Measurements from ENCODE around the gene GALNT10. TPM values are rescaled to one million over a fixed set of nuclear protein-coding genes. Genes with fewer than 3 reads are reported as not detected.

The GALNT10 gene
- total RNA-seq, 1 experiment from 2014 or later = 18.6 TPM

DNA sequence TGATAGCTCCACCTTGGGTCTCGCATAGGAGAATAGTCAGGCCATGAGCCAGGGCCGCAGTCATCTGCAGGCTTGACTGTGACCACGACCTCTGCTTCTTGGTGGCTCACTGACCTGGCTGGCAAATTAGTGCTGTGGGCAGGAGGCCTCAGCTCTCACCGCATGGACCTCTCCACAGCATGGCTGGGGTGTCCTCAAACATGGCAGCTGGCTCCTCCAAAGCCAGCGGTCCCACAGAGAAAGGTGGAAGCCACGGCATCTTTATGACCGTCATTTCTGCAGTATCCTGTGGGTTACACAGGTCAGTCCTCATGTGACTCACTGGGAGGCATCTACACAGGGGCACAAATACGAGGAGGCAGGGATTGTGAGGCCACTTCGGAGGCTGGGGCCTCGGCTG lies 212.1 kb downstream of the GALNT10 start:
- H3K9me3 ChIP-seq (replicated peaks) = no peaks in the 10 kb centered on the region
- H3K36me3 ChIP-seq = no peaks in the 10 kb centered on the region; the same call in 1 of the 2 replicates
- H3K4me1 ChIP-seq = peaks cover 3% of the 10 kb centered on the region; the same call in 1 of the 2 replicates
- no peak overlapping the region for H3K27ac ChIP-seq
- no peaks in the 10 kb centered on the region for H3K27me3 ChIP-seq
- H3K4me3 ChIP-seq = no peak overlapping the region
- DNase-seq = no peak

DNA sequence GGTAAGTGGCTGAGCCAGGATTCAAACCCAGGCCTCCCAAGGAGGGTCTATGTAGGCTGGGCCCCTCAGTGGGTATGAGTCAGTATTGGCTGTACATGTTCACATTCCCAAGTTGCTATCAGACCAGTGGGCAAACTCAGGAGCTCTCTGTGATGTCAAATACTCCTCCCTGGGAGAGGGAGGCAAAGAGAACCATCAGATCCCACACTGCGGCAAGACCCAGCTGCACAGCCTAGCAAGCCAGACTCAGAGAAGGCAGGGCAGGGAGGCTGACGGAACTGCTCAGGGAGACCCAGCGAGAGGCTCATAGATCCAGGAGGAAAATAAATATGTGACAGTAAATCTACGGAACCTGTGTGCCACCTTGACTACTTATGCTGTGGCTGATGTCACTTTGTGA lies 212.7 kb downstream of the GALNT10 start:
- Histone ChIP-seq H3K27me3 (no peaks in the 10 kb centered on the region), H3K4me3 (no peak overlapping the region), H3K36me3 (no peaks in the 10 kb centered on the region; the same call in 1 of the 2 replicates), H3K9me3 (replicated peaks) (no peaks in the 10 kb centered on the region), H3K27ac (no peak overlapping the region), H3K4me1 (no peaks in the 10 kb centered on the region)
- DNase-seq = no peak

DNA sequence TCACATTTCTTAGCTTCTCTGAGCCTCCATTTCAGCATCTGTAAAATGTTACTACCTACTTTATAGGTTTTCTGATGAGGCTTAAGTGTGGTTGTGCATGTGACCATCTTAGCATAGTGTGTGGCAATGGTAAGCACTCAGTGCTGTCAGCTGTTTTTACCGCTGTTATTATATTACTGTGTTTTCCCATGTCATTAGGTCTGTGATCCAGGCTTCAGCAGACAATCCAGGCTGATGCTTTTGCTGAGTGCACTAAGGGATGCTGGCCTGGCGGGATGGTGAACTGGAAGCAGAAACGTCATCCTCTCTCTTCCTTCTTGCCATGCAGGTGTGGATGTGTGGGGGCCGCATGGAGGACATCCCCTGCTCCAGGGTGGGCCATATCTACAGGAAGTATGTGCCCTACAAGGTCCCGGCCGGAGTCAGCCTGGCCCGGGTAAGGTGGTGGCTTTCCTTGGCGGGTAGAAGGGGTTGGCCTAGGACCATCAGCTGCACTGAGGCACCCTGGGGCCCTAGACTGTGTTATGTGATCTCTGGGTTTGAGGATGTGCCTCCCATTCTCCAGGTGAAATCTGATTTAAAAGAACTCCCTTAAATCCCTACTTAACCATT lies 213.3 kb downstream of the GALNT10 start:
- no peak overlapping the region for H3K4me3 ChIP-seq
- no peaks in the 10 kb centered on the region for H3K4me1 ChIP-seq
- no peaks in the 10 kb centered on the region for H3K9me3 ChIP-seq (replicated peaks)
- no peak overlapping the region for H3K27ac ChIP-seq
- no peaks in the 10 kb centered on the region for H3K27me3 ChIP-seq
- H3K36me3 ChIP-seq = no peaks in the 10 kb centered on the region; the same call in 1 of the 2 replicates
- DNase-seq = peak in 1 of 2 experiments; percentile 18

DNA sequence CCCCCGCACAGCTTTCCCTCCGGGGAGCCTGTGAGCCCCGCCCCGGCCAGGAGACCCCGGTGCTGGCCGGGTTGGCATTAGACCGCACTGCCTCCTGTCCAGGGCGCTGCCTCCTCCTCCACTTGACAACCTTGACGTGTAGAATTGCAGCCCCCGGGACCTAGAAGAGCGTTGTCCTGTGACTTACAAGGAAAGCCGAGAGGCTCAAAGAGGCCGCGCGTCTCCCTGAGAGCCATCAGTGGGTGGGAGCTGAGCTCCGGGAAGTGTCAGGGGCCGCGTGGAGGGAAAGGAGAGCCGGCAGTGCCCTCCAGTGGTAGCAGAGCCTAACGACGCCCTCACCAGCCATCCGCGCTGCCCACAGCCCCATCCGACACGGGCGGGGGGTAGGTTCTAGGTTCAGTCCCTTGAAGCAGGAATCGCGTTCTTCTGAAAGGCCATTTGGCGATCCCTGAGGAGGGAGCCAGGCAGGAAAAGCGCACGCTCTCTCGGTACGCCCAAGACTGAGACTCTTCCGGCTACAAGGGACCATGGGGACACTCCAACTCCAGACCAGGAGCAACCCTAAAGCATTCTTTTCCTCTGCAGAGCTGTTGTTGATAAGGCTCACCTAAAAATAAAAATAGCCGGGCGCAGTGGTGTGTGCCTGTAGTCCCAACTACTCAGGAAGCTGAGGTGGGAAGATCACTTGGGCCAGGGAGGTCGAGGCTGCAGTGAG lies 214.7 kb downstream of the GALNT10 start:
- Histone ChIP-seq H3K27me3 (no peaks in the 10 kb centered on the region), H3K4me3 (peak overlapping the region; percentile 16), H3K27ac (no peak overlapping the region), H3K4me1 (no peaks in the 10 kb centered on the region), H3K9me3 (replicated peaks) (no peaks in the 10 kb centered on the region), H3K36me3 (no peaks in the 10 kb centered on the region; the same call in 1 of the 2 replicates)
- DNase-seq = peak; percentile 79 to 88

DNA sequence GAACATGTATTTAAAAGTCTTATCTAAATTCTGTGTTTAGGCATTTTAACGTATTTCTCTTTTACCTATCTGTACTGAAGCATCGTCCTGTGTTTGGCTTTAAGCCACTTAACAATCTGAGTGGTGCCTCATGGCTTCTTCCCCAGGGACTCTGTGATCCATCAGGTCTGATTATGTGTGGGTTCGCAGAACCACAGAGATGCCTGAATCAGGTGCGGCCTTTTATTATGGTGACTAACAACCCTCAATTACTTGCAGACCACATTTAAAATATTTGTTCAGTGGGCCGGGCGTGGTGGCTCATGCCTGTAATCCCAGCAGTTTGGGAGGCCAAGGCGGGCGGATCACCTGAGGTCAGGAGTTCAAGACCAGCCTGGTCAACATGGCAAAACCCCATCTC lies 215.7 kb downstream of the GALNT10 start:
- Histone ChIP-seq H3K36me3 (no peaks in the 10 kb centered on the region; the same call in none of the 2 replicates), H3K4me1 (no peaks in the 10 kb centered on the region), H3K9me3 (replicated peaks) (no peaks in the 10 kb centered on the region), H3K27ac (no peak overlapping the region), H3K4me3 (no peak overlapping the region), H3K27me3 (no peaks in the 10 kb centered on the region)
- DNase-seq = no peak

DNA sequence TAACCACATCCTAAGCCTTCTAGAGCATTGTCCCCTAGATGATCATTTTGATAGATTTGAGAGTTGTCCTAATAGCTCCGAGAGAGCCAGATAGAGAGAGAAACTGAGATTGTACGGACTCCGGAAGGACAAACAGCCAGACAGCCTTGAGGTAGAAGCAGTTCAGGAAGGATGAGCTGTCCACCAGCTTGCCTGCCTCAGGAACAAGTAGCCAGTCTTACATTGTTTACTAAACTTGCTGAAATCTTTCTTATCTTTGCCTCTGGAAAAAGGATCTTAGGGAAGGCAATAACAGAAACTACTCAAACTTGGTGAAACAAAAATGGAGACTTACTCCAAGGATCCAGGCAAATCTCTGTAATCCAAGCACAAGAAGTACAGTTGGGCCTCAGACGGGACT lies 216.3 kb downstream of the GALNT10 start:
- H3K9me3 ChIP-seq (replicated peaks) = no peaks in the 10 kb centered on the region
- no peak for DNase-seq

DNA sequence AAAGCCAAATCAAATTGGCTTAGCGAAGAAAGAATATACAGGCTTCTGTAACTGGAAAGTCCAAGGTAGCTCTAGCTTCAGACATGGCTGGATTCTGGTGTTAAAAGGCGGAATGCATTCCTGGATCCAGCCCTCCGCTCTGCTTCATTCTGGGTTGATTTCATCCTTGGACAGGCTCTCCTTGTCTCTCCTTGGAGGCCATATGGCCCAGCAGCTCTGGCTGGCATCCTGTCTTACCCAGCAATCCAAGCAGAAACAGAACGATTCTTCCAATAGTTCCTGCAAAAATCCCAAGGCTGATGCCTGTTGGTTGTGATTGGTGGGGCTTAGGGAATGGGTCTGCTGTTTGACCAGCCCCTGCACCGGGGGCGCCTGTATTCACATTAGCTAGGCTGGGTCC lies 218.3 kb downstream of the GALNT10 start:
- no peaks in the 10 kb centered on the region for H3K27me3 ChIP-seq
- H3K4me1 ChIP-seq = no peaks in the 10 kb centered on the region
- no peak overlapping the region for H3K4me3 ChIP-seq
- no peak overlapping the region for H3K27ac ChIP-seq
- no peak for DNase-seq
- no peaks in the 10 kb centered on the region for H3K9me3 ChIP-seq (replicated peaks)
- H3K36me3 ChIP-seq = no peaks in the 10 kb centered on the region; the same call in none of the 2 replicates

More for the DNA sequence above, 216.3 kb downstream of the GALNT10 start:
- H3K4me3 ChIP-seq = no peak overlapping the region
- no peaks in the 10 kb centered on the region; the same call in none of the 2 replicates for H3K36me3 ChIP-seq
- no peaks in the 10 kb centered on the region for H3K27me3 ChIP-seq
- H3K27ac ChIP-seq = no peak overlapping the region
- H3K4me1 ChIP-seq = no peaks in the 10 kb centered on the region

DNA sequence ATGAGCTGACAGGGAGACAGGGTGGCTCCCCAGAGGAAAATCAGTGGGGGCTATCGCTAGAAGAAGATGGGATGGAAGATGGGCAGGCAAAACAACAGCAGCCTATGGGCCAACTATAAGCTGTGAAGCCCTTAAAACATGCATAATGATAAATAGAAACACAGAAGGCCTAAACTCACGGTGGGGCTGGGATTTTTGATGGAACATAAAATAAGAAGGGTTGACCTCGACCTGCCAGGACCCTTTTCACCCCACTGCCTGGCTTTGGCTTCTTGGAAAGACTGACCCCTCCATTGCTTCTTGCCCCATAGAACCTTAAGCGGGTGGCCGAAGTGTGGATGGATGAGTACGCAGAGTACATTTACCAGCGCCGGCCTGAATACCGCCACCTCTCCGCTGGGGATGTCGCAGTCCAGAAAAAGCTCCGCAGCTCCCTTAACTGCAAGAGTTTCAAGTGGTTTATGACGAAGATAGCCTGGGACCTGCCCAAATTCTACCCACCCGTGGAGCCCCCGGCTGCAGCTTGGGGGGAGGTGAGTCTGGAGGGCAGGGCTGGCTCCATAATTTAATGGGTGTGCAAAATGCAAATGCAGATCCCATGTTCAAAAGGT lies 218.8 kb downstream of the GALNT10 start:
- H3K4me1 ChIP-seq = no peaks in the 10 kb centered on the region
- no peaks in the 10 kb centered on the region for H3K9me3 ChIP-seq (replicated peaks)
- no peak for DNase-seq
- H3K27me3 ChIP-seq = no peaks in the 10 kb centered on the region
- no peak overlapping the region for H3K27ac ChIP-seq
- H3K36me3 ChIP-seq = no peaks in the 10 kb centered on the region; the same call in none of the 2 replicates
- H3K4me3 ChIP-seq = no peak overlapping the region

DNA sequence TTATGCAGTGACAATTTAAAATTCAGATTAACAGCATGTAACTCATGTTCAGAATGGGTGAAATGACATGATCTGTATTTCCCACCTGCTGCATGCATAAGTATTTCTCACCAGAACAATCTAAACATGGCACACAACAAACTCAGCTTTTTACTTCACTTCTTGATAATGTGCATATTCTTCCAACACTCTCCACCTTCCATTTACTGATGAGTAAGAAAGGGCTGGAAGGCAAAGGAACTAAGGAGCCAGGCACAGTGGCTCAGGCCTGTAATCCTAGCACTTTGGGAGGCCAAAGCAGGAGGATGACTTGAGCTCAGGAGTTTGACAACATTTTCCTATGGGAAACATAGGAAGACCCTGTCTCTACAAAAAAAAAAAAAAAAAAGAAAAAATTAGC lies 219.5 kb downstream of the GALNT10 start:
- Histone ChIP-seq H3K36me3 (no peaks in the 10 kb centered on the region; the same call in 1 of the 2 replicates), H3K4me3 (no peak overlapping the region), H3K9me3 (replicated peaks) (no peaks in the 10 kb centered on the region), H3K27ac (no peak overlapping the region), H3K27me3 (no peaks in the 10 kb centered on the region), H3K4me1 (no peaks in the 10 kb centered on the region)
- DNase-seq = no peak

DNA sequence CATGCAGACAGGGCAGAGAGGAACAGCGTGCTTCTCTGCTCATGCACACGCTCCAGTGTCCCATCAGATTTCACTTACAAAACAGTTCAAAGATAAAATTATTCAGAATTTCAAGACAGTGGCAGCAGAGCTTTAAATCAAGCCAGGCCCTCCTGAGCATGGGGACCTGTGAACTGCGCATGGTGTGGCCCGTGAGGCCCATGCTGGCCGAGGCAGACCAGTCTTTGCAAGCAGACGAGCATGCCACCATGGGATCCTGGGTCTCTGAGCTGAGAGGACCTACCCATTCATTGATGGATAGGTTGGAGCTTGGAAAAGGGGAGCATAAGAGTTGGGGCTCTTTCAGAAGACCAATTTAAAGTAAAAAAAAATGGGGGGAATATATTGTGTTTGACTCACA lies 220.3 kb downstream of the GALNT10 start:
- no peak overlapping the region for H3K27ac ChIP-seq
- H3K4me3 ChIP-seq = no peak overlapping the region
- H3K27me3 ChIP-seq = no peaks in the 10 kb centered on the region
- H3K9me3 ChIP-seq (replicated peaks) = no peaks in the 10 kb centered on the region
- no peak for DNase-seq
- no peaks in the 10 kb centered on the region; the same call in 1 of the 2 replicates for H3K36me3 ChIP-seq
- no peaks in the 10 kb centered on the region for H3K4me1 ChIP-seq

DNA sequence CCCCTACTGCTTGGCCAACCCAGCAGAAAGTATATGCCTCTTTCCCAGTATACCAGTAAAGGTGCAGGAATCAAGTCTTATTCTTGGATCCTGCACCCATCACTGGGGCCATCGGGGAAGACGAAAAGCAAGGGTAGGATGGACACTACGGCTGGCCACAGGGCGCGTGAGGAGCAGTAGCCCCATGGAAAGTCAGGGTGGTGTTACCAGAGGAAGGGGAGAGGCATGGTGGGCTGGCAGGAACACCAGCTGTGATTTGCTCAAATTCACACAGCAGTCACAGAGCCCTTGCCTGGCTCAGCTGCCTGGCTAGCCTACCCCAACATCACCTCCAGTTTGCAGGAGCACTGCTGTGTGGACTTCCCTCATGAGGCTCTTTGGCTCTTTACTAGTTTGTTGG lies 220.8 kb downstream of the GALNT10 start:
- Histone ChIP-seq H3K36me3 (no peaks in the 10 kb centered on the region; the same call in 1 of the 2 replicates), H3K27me3 (no peaks in the 10 kb centered on the region), H3K27ac (no peak overlapping the region), H3K4me1 (no peaks in the 10 kb centered on the region), H3K4me3 (no peak overlapping the region), H3K9me3 (replicated peaks) (no peaks in the 10 kb centered on the region)
- DNase-seq = no peak

DNA sequence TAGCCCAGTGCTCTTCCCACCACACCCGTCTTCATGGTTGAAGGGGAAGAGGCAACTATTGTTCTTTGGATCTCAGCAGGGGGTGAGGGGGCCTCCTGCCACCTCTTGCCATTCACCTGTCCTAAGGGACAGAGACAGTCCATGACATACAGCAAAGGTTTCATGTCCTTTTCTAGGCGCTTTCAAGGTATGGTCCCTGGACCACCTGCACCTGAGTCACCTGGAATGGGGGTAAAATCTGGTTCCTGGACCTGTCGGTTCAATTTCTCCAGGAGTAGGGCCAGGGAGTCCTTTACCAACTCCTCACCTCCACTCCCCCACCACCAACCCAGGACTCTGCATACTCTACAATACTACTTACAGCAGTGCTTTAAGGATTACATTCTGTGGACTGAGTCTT lies 221.8 kb downstream of the GALNT10 start:
- Histone ChIP-seq H3K27me3 (no peaks in the 10 kb centered on the region), H3K36me3 (no peaks in the 10 kb centered on the region; the same call in 1 of the 2 replicates), H3K4me3 (no peak overlapping the region), H3K27ac (no peak overlapping the region), H3K4me1 (no peaks in the 10 kb centered on the region), H3K9me3 (replicated peaks) (no peaks in the 10 kb centered on the region)
- DNase-seq = no peak

DNA sequence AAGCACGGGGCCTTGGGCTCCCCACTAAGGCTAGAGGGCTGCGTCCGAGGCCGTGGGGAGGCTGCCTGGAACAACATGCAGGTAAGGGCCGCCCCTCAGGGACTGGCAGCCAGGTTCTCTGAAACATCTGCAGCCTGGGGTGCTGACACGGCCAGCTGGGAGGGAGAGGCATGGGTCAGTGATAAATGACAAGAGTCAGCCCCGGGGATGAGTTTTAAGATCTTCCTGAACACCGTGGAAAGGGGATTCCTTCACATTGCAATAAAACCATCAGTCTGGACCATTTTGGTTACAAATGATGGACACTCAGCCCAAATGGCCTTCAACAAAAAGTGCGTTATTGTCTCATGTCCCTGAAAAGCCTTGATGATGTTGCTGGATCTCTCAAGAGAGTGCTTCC lies 222.4 kb downstream of the GALNT10 start:
- H3K4me3 ChIP-seq = no peak overlapping the region
- H3K9me3 ChIP-seq (replicated peaks) = no peaks in the 10 kb centered on the region
- no peaks in the 10 kb centered on the region for H3K27me3 ChIP-seq
- H3K36me3 ChIP-seq = no peaks in the 10 kb centered on the region; the same call in 1 of the 2 replicates
- no peaks in the 10 kb centered on the region for H3K4me1 ChIP-seq
- no peak for DNase-seq
- no peak overlapping the region for H3K27ac ChIP-seq

DNA sequence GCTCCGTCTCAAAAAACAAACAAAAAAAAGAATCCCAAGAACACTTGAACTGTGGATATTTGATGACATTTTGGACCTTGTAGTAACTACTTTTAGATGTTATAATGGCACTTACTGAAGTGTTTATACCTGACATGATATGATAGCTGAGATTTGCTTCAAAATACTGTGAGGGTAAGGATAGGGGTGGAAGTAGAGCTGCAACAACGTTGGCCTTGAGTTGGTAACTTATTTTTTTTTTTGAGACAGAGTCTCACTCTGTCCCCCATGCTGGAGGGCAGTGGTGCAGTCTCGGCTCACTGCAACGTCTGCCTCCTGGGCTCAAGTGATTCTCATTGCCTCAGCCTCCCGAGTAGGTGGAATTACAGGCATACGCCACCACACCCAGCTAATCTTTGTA lies 224.6 kb downstream of the GALNT10 start:
- Histone ChIP-seq H3K4me1 (no peaks in the 10 kb centered on the region), H3K27me3 (no peaks in the 10 kb centered on the region), H3K36me3 (no peaks in the 10 kb centered on the region; the same call in 1 of the 2 replicates), H3K27ac (no peak overlapping the region), H3K4me3 (no peak overlapping the region), H3K9me3 (replicated peaks) (no peaks in the 10 kb centered on the region)
- DNase-seq = no peak

DNA sequence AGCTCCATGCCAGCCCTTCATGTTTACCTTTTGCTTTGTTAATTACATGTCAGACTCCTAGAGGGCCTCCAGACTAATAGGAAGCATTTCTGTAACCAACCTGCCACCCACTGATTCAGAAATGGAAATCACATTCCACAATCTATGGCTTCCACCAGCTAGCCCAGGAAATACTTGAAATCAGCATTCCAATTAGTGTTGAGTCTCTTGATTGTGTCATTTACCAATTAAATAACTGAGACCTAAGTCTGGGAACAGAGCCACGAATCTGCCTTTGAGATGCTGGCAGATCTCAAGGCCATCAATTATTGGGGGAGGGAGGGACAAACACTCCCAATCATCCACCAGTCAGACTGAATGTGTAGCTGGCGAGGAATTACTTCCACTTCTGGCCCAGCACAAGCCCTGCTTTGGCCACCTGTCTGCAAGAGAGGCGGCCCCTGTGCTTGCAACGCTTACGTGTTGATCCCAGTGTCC lies 227.8 kb downstream of the GALNT10 start:
- Histone ChIP-seq H3K27me3 (no peaks in the 10 kb centered on the region), H3K27ac (no peak overlapping the region), H3K4me3 (no peak overlapping the region), H3K36me3 (no peaks in the 10 kb centered on the region), H3K4me1 (no peaks in the 10 kb centered on the region), H3K9me3 (replicated peaks) (no peaks in the 10 kb centered on the region)
- DNase-seq = no peak
